HG03457 (cell line): ENCODE results near the gene ACSL5.

Source experiments
- ATAC-seq: cut with Tn5 transposase; IDR thresholded peaks from one replicate; pipeline ENCODE4 v1.9.1; 2021; ENCODE audit warnings: moderate number of reproducible peaks; ENCODE audit not compliant: unreplicated experiment

ACSL5 gene

GRCh38 chr10:112373912-112374338, at the start of gene ACSL5:
Gene ACSL5 (plus strand): TSS chr10:112374116. CDS start chr10:112394947, 20,831 bp downstream.
- no peak for ATAC-seq

GRCh38 chr10:112327678-112328077, 46.2 kb upstream of the ACSL5 start:
- ATAC-seq: no peak

- ATAC-seq: no peak
Observed at GRCh38 chr10:112330162-112330561, 43.8 kb upstream of the ACSL5 start.

GRCh38 chr10:112330607-112331160, 43.2 kb upstream of the ACSL5 start:
- ATAC-seq: no peak

- ATAC-seq: no peak
Observed at GRCh38 chr10:112332022-112332421, 41.9 kb upstream of the ACSL5 start.

- no peak for ATAC-seq
Observed at GRCh38 chr10:112332509-112333228, 41.2 kb upstream of the ACSL5 start.

DNA sequence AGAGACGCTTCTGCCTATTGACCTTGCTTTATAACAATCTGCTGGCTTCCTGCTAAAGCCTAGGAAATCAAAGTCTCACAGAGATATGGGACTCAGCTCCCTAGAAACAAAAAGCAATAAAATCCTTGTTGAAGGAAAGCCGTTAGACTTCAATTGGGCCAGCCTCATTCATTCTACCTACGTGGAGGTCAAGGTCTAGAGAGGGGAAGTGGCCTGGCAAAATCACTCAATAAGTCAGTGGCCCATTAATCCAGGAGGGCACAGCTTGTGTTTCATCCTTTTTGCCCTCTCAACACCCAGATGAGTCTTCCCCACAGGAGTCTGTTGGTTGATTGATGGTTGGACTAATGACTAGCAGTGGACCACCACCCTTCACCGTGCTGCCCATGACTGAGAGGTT, 40.5 kb upstream of the ACSL5 start:
- no peak for ATAC-seq

DNA sequence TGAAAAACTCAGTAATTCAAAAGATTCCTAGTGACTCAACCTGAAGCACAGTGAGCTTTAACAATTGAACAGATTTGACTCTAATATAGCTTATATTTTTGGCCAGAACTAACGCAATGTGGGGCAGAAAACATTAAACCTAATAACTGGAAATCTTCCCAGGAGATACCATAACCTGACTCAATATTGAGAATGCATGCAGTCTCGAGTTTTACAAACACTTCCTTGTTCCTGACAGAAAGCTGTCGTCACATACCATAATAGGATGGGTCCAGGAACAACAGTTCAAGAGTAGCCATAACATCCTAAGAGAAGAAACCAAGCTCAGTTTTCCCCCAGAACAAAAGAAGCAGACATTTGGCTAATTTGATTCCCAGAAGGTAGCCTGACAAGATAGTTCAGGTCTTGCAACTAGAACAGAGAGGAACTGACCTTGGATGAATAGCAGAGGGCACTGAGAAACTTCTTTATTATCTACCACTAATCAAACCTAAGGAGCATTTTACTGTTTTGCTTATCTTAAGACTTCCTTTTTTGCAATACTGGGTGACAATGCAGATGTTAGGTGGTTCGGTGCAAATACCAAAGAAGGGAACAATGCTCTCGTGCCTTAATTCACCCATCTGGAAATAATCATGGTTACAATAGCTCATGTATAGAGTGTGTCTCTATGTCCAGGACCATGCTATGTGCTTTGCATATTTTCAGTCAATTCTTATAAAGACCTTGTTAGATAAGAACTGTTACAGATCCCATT, 38.6 kb upstream of the ACSL5 start:
- no peak for ATAC-seq

- no peak for ATAC-seq
Observed at GRCh38 chr10:112335868-112336265, 38.0 kb upstream of the ACSL5 start.

GRCh38 chr10:112336556-112337201, 37.2 kb upstream of the ACSL5 start:
- no peak for ATAC-seq

- no peak for ATAC-seq
Observed at GRCh38 chr10:112338957-112339356, 35.0 kb upstream of the ACSL5 start.

DNA sequence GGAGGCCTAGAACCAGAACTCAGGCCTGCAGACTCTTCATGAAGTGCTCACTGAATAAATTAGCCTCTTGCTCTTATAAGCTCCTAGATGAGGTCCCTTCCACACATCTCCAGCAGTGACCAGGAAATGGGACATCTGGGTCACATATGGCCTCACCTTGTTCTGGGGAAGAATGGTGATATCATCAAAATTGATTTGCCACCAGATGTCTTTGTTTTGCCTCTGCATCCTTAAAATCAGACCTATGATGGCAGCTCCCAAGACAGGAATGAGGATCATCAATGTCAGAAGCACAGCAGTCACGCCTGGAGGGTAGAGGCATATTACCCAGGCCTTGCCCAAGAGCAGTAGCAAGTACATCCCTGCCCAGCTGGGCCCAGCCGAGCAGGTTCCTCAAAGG, 33.3 kb upstream of the ACSL5 start:
- ATAC-seq: no peak

- no peak for ATAC-seq
Observed at GRCh38 chr10:112343056-112343806, 30.7 kb upstream of the ACSL5 start.

- no peak for ATAC-seq
Observed at GRCh38 chr10:112344261-112344660, 29.7 kb upstream of the ACSL5 start.

DNA sequence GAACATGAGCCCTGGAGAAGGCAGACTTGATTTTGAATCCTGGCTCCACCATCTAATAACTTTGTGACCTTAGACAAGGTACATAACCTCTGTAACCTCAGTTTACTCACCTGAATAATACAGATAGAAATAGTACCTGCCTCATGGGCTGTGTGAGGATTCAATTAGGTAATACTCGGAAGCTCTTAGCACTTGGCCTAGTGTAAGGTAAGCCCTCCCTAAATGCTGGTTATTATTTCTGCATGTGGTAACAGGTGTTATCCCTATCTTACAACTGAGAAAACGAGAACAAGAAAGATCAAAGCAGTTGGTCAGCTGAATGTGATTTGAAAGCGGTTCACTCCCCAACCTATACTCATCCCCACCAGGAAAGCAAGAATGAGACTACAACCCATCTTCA, 28.7 kb upstream of the ACSL5 start:
- ATAC-seq: no peak

DNA sequence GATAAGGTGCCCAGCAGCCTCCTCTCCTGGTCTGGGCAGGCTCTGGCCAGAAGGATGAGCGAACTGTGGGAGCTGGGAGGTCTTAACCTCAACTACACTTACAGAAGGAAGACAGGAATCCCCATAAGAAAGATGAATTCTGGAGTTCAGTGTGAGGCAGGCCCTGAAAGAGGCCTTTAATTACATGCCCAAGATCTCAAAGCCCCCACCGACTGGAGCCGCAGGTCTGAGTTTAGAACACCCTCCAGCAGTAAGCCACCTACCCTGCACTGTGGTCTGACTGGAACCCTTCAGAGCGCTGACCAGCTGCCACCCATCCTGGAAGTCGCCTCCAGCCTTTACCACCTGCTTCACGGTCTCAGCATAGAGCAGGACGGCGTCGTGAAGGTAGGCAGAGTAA, 28.2 kb upstream of the ACSL5 start:
- no peak for ATAC-seq

DNA sequence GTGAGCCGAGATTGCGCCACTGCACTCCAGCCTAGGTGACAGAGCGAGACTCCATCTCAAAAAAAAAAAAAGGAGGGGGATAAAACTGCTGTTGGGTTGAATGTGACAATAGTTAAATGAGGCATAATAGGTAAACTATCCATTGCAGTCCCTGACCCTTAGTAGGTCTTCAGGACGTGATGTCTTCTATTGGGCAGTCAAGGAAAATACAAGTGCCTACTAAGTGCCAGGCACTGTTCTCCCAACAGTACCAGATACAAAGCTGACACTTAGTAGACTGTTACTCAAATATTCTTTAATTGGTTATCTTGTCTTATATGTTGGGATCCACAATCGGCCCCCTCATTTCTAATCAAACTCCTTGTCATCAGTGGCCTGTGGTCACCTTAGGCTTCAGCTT, 27.1 kb upstream of the ACSL5 start:
- ATAC-seq: no peak

DNA sequence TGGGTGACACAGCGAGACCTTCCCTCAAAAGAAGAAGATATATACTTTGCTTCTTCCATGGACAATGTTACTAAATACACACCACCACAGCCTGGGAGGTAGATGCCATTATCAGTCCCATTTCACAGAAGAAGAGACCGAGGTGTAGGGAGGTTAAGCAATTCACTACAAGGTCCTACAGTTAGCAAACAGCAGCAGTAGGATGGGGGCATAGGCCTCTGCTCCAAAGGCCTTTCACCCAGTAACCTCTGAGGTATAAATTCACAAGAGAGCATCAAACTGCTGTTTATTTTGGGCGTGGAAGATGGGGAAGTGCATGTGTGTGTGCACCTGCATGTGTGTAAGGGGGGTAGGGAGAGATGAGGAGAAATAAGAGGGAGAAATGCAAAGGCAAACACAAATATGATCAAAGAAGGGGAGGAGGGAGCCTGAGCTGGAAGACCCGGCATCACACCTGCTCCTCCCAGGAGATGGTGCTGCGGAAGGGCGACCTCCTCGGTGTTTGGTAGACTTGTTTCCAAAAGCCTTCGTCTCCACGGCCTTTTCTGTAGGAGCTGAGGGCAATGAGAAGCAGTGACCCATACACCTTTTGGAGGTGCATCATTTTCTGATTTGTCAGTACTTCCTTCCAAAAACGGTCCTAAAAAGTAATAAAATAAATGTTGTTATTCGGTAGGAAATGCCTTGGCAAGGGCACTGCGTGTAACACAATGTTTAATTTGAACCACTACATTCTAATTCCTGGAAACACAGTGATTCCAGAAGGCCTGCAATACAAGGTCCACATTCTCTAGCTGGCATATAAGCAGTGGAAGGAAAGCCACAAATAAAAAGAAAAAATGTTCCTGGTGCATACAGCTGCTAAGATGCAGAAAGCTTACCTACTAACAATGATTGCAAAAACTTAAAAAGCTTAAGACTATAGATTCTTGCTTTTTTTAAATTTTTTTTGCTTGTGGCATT, 25.9 kb upstream of the ACSL5 start:
- ATAC-seq: no peak

GRCh38 chr10:112348759-112349158, 25.2 kb upstream of the ACSL5 start:
- ATAC-seq: no peak
